SK-N-MC (cell line): ENCODE results near the gene SCN11A.

Experiments
- DNase-seq: peaks from one replicate; pipeline ENCODE4 v3.0.0-alpha.2; 2011; ENCODE audit warnings: low read depth, low spot score
- H3K27ac ChIP-seq: fragments of 200-600 bp; sonication (generic); 2 replicates; pipeline ENCODE4 v1.5.1; 2016; ENCODE audit warnings: mixed run types
- H3K36me3 ChIP-seq: fragments of 200-600 bp; sonication (generic); 2 replicates; pipeline ENCODE4 v1.6.1; 2017; ENCODE audit warnings: antibody characterized with exemption, low read length, mixed read lengths; ENCODE audit not compliant: insufficient read depth
- H3K4me3 ChIP-seq: fragments of 200-600 bp; sonication (generic); 2 replicates; pipeline ENCODE4 v1.5.1; 2016
- H3K9ac ChIP-seq: fragments of 200-600 bp; sonication (generic); 2 replicates; pipeline ENCODE4 v1.8.0; 2017; ENCODE audit warnings: mixed run types, mixed read lengths; ENCODE audit not compliant: insufficient read length
- H3K9me3 ChIP-seq: fragments of 200-600 bp; sonication (generic); 2 replicates; pipeline ENCODE4 v1.6.1; 2017; ENCODE audit warnings: low read depth, mild to moderate bottlenecking, antibody characterized with exemption, low read length, moderate library complexity, mixed read lengths
- EZH2 ChIP-seq: fragments of 200-600 bp; sonication (generic); IDR thresholded peaks from one replicate; pipeline ENCODE4 v1.6.1; 2017; ENCODE audit warnings: antibody characterized with exemption
- FOXP2 ChIP-seq: optimal IDR thresholded peaks from 2 replicates; pipeline ENCODE3; 2011; ENCODE audit warnings: mild to moderate bottlenecking, moderate library complexity; ENCODE audit not compliant: insufficient read depth; ENCODE audit errors: extremely low read length, control extremely low read depth
- POLR2AphosphoS5 ChIP-seq: IDR thresholded peaks from 2 replicates; pipeline ENCODE4 v1.6.1; 2012; ENCODE audit warnings: mild to moderate bottlenecking, low read depth, low read length, borderline replicate concordance

SCN11A gene

DNA sequence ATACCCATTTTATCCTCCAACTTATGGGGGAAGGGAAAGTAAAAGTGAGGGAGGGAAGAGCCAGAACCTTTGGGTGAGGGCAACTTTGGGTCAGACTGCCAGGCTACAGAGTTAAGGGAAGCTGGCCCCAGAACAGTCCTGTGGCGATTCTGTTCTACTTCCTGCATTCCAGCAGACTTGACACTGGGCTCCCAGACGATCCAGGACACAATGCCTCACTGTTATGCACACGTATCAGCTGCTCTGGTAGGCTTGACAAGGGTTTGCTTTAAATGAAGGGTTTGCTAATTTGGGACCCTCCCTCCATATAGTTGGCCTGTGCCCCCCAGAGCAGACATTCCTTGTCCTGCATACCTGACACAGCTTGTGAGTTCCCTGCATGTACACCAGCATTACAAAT is 45.0 kb upstream of the SCN11A start:
- Histone ChIP-seq H3K27ac (no peak overlapping the region), H3K36me3 (no peaks in the 10 kb centered on the region; the same call in 1 of the 2 replicates), H3K9me3 (no peaks in the 10 kb centered on the region), H3K4me3 (no peak overlapping the region), H3K9ac (no peak overlapping the region)
- no peak for DNase-seq
- TF ChIP-seq POLR2AphosphoS5 (no peak), FOXP2 (no peak), EZH2 (no peak)

DNA sequence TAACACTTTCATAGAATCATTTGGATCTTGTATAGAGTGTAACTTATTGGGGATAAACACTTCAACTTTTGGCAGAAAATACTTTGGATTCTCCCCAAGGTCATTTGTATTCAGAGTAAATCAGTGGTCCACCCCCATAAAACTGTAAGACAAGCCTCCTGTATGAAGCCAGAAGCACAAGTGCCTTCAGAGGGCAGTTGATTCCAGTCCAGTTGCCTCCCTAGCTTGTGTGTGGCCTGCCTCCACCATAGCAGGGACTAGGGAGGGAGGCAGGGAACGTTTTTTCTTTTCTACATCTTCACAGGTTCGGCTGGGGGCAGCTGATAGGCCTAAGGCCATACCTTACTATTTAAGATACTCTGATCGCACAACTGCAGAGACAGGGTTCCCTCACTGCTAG is 44.0 kb upstream of the SCN11A start:
- H3K4me3 ChIP-seq: no peak overlapping the region
- H3K9ac ChIP-seq: no peak overlapping the region
- no peaks in the 10 kb centered on the region for H3K9me3 ChIP-seq
- TF ChIP-seq FOXP2 (no peak), EZH2 (no peak), POLR2AphosphoS5 (no peak)
- no peak for DNase-seq
- no peaks in the 10 kb centered on the region; the same call in 1 of the 2 replicates for H3K36me3 ChIP-seq
- no peak overlapping the region for H3K27ac ChIP-seq

DNA sequence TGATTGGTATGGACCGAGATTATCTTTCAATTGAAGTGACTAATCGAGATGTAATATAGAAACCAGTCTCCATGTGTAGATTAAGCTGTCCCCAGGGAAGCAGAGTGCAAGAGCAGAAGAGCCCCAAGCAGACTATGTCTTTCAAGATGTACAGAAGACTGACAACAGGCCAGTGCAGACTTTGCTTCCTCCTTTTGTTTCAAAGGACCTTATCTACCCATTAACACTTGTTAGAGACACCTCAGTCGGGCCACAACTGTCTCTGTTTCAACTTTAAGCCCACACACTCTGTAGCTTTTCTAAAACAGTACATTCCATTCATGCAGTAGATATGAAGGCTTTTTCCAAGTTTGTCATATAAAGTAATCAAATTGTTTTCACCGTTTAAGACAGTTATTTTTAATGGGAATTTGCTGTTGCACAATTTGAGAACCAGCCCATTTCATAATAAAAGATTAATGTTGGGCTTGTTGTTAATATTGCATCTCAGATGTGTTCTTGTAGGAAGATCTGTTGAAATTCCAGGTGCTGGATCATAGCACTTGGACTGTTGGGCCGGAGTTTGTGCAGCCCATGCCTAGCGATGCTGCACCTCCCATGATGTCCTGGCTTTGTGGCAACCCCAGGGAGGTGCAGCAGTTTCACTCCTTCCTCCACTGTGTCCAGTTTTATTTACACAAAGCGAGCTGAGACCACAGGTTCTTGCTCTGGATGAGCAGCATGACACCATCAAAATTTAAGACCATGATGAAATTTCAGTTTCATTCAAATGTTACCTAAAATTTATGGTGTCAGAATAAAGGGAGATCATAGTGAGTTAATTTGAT is 43.3 kb upstream of the SCN11A start:
- H3K36me3 ChIP-seq: no peaks in the 10 kb centered on the region; the same call in 1 of the 2 replicates
- H3K4me3 ChIP-seq: no peak overlapping the region
- no peaks in the 10 kb centered on the region for H3K9me3 ChIP-seq
- no peak overlapping the region for H3K9ac ChIP-seq
- DNase-seq: no peak
- no peak overlapping the region for H3K27ac ChIP-seq
- TF ChIP-seq POLR2AphosphoS5: no peak
- no peak for TF ChIP-seq EZH2
- no peak for TF ChIP-seq FOXP2

DNA sequence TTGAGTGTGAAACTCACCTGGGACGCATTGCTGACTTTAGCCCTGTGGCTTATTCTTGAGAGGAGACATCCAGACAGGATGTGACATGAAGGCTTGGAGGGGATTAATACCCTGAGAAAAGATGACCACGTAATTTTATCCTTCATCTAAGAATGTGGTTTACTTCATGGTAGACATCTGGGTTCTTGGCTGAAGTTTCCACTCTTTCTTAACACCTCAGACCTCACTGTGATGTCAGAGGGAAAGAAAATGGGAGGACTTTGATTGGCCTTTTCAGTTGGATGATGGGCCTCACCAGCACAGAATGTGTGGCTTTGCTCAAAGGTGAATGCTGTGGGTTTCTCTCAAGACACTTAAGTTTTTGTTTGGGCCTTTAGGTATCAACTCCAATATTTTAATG is 39.2 kb upstream of the SCN11A start:
- TF ChIP-seq EZH2 (no peak), POLR2AphosphoS5 (no peak)
- DNase-seq: no peak
- Histone ChIP-seq H3K36me3 (no peaks in the 10 kb centered on the region; the same call in 1 of the 2 replicates), H3K4me3 (no peak overlapping the region), H3K9ac (no peak overlapping the region), H3K27ac (no peak overlapping the region), H3K9me3 (no peaks in the 10 kb centered on the region)

DNA sequence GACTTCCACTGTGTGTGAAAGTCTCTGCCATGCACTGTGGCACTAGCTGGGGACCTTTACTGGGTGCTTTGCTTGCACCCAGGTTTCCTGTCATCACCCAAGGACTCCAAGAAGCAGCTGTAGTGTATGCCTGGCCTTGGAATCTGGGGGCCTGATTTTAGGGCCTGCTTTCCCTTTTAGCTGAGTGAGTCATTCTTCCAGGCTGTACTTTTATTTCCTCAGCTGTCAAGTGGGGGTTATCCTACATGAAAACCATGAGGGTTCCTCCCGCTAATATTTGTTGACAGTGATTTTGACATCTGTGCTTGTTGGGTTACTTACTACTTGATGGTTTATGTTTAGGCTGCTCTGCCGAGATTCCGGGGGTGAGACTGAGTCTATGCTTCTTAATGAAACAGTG is 37.1 kb upstream of the SCN11A start:
- no peak overlapping the region for H3K4me3 ChIP-seq
- no peak overlapping the region for H3K9ac ChIP-seq
- no peak overlapping the region for H3K27ac ChIP-seq
- no peak for TF ChIP-seq FOXP2
- TF ChIP-seq POLR2AphosphoS5: no peak
- TF ChIP-seq EZH2: no peak
- no peaks in the 10 kb centered on the region for H3K36me3 ChIP-seq
- DNase-seq: no peak
- H3K9me3 ChIP-seq: no peaks in the 10 kb centered on the region

DNA sequence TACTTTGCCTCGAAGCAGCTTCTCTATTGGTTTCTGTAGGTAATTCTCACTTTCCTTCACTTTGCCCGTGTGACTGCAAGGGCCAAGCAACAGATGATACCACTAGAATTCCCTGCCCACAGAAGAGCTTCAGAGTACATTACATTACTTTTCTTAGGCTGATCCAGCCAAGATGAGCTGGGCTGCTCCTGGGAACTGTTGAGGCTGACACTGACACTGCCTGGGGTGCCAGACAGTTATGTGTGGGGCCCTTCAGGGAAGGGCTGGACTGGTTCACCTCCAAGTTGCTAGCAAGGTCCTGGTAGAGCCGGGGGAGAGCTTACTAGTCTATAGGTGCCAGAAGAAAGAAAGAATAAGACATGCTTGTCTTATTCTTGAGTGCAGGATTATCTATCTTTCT is 36.7 kb upstream of the SCN11A start:
- Histone ChIP-seq H3K9ac (no peak overlapping the region), H3K4me3 (no peak overlapping the region), H3K9me3 (no peaks in the 10 kb centered on the region), H3K36me3 (no peaks in the 10 kb centered on the region), H3K27ac (no peak overlapping the region)
- DNase-seq: no peak
- TF ChIP-seq FOXP2 (no peak), EZH2 (no peak), POLR2AphosphoS5 (no peak)

DNA sequence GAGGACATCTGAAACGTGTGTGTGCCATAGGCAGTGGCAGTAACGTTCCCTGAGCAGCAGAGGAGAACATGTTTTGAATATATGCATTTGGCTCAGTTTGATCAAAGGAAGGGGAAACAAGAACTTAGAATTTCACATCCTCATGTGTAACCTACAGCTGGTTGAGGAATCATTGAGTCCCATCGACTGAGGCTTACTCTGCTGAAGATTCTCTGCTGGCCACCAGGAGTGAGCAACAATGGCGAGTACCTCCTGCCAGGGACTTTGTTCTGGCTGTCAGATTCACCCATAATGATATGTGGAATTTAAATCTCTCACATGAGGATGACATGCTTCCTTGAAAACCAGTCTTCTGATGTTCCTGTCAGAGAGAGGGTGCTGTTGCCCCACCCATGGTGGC is 34.4 kb upstream of the SCN11A start:
- H3K27ac ChIP-seq: no peak overlapping the region
- no peaks in the 10 kb centered on the region for H3K9me3 ChIP-seq
- H3K36me3 ChIP-seq: no peaks in the 10 kb centered on the region
- TF ChIP-seq EZH2 (no peak), POLR2AphosphoS5 (no peak), FOXP2 (no peak)
- DNase-seq: no peak
- no peak overlapping the region for H3K4me3 ChIP-seq
- no peak overlapping the region for H3K9ac ChIP-seq

DNA sequence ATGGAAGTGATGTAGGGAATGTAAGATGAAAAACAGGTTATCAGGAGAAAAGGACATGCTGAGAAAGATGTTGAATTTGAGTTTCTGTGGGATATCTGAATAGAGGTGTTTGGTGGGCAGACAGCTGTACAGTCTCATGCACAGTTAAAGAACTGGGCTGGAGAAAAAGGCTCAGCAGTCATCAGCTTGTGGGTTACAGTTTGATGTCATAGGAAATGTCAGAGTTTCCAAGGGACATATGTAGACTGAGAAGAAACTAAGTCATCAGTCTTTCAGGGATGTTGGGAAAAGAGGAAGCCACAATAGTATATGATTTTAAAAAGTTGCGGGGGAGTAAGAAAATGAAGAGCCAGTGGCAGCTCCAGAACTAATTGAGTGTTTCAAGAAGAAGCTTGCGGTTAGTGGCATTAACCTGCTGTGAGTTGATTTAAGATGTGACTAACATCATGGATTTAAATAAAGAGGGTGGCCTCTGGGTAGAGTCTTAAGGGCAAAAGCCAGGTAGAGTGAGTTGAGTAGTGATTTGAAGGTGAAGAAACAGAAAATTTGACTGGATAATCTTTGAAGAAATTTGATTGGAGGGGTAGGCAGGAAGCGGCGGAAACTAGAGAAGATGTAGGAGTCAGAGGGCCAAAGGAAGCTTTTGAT is 31.0 kb upstream of the SCN11A start:
- DNase-seq: no peak
- Histone ChIP-seq H3K9ac (no peak overlapping the region), H3K4me3 (no peak overlapping the region), H3K27ac (no peak overlapping the region), H3K36me3 (no peaks in the 10 kb centered on the region), H3K9me3 (no peaks in the 10 kb centered on the region)
- TF ChIP-seq FOXP2: no peak
- TF ChIP-seq EZH2: no peak
- no peak for TF ChIP-seq POLR2AphosphoS5
